Astrocyte (in vitro differentiated cells and primary cell): Measurements from ENCODE around the gene MFSD6L.

Experiments
- CTCF ChIP-seq: IDR thresholded peaks from 2 replicates; pipeline ENCODE4 v1.5.1; 2011; ENCODE audit warnings: low read depth, mild to moderate bottlenecking, inconsistent platforms, low read length, moderate library complexity; ENCODE audit not compliant: insufficient read depth
- EZH2 ChIP-seq: IDR thresholded peaks from 2 replicates; pipeline ENCODE4 v1.6.1; 2012; ENCODE audit warnings: mild to moderate bottlenecking, low read length, inconsistent platforms; ENCODE audit not compliant: insufficient read depth

- TF ChIP-seq CTCF, result no peak
- no peak for TF ChIP-seq EZH2
These were observed 51.4 kb downstream of the MFSD6L start for GRCh38 chr17:8747742-8748141.
